HG03565 (cell line): Measurements from ENCODE around the gene LRRC75B.
"Not testable (repeated sequence)": the region's sequence is repeated elsewhere in the genome, so short reads cannot be mapped to it uniquely, and the experiment has no call there.

Source experiments
- ATAC-seq: cut with Tn5 transposase; IDR thresholded peaks from one replicate; pipeline ENCODE4 v1.9.1; 2021; ENCODE audit warnings: mild to moderate bottlenecking, moderate library complexity; ENCODE audit not compliant: unreplicated experiment

Gene LRRC75B

GRCh38 chr22:24602847-24603769 is 10.2 kb upstream of the LRRC75B start, which contains the start of gene GGT1:
TSS of gene GGT1 (plus strand) at chr22:24603193. CDS start at chr22:24611082, 7,889 bp downstream.
- not testable (repeated sequence) for ATAC-seq

DNA sequence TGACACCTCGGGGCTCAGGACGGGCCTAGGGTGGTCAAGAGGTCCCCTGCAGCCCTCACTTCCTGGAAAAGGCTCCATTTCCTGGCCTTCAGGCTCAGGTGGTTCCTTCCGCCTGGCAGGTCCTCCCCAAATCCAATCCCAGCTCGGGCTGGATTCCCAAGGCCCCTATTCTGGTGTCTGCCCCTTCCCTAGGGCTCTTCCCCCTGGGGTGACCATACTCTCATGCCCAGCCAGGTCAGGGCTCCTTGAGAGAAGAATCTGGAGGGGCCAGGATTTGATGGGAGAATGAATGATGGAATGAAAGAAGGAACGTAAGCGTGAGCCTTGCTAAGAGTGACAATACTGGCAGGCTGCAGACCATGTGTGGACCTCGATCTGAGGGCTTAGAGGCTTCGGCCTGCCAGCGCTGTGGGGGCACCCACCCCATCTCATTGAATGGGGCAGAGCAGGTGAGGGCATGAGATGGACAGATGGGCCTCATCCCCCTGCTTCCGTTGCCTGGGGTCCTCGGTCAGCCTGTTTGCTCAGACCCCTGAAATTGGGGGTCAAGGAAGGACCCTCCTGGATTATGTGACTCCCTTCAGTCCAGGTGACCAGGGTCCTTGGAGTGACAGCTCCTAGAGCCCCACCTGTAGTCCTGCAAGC is 9.4 kb upstream of the LRRC75B start:
- not testable (repeated sequence) for ATAC-seq

- ATAC-seq, result no peak
Measured at GRCh38 chr22:24601217-24602104, 8.6 kb upstream of the LRRC75B start.

GRCh38 chr22:24599958-24600715 is 7.3 kb upstream of the LRRC75B start:
- ATAC-seq, result not testable (repeated sequence)

DNA sequence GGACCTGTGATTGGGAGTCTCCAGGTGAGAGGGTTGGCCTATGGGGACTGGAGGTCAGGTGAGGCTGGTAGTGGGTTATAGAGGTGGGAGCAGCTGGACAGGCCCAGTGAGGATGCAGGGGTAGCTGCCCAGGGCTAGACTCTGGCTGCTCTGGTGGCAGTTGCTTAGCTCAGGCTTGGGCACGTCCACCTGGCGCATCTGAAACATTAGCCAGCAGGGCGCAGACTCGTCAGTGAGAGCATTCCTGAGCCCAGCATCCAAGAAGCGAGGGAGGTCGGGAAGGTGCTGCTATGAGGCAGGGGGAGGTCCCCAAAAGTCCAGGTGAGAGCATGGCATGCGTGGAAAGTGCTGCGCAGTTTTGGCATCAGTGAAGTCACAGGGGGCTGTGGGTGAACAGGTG is 6.6 kb upstream of the LRRC75B start:
- no peak for ATAC-seq

- ATAC-seq, result not testable (repeated sequence)
Measured at GRCh38 chr22:24597076-24597475, 4.2 kb upstream of the LRRC75B start.

DNA sequence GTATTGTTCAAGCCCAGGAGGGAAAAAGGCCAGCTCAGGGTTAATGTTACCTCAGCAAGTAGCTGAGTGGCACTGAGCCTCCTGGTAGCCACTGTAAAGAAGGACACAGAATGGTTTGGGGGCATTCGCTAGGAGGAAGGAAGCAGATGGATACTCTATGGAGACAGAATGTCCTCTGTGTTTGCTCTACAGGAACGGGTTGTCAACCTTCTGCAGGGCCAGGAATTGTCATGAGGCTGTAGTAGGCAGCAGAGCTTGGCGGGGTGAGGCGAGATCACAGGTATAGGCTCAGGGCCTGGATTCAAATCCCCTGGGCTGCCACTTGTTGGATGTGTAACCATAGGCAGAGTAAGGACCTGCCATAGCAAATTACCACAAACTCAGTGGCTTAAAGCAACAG is 3.0 kb upstream of the LRRC75B start:
- no peak for ATAC-seq

DNA sequence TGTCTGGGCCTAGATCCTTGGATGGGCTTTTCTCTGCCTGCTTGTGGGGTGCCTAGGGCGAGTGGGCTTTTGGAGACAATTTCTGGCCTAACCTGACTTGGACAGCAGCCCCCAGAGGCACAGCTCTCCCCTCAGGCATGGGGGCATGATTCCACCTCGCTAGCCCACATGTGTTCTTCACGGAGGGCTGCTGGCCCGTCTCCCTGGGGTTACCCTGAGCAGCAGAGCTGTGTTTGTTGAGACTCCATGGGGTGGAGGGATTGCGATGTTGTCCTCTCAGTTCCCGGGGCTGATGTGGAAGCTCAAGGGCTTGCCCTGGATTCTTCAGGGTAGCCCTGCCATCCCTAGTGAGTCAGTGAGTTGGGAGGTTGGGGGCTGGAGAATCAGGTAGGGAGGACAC is 2.4 kb upstream of the LRRC75B start:
- ATAC-seq, result no peak

DNA sequence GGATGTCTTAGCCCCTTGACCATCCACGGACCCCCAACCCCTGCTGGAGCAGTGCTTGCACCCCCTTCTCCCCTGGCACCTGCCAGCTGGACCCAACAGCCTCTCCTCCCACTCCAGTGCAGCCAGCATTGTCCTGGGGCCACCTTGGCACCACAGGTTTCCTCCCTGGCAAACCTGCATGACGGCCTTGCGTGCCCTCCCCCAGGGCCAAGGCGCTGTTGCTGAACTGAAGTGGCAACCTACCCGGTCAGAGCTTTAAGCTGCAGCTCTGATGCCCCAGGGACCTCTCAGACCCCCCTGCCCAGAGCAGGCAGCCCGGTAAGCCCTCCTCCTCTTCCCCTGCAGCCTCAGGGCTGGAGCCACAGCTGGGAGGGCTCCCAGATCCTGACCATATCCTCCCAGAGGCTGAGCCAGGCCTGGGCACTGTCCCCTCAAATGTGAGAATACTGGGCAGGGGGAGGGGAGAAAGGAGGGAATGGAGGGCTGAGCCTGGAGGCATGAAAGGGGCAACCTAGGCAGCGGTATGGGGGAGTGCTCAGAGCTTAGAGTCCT is 1.8 kb upstream of the LRRC75B start:
- ATAC-seq, result no peak

- no peak for ATAC-seq
Measured at GRCh38 chr22:24593836-24594568, 1.1 kb upstream of the LRRC75B start.

DNA sequence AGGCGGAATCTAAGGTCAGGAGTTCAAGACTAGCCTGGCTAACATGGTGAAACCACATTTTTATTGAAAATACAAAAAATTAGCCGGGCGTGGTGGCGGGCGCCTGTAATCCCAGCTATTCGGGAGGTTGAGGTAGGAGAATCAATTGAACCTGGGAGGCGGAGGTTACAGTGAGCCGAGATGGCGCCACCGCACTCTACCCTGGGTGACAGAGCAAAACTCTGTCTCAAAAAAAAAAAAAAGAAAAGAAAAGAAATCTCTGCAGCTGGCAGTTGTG is 624 bp upstream of the LRRC75B start:
- ATAC-seq, result not testable (repeated sequence)

DNA sequence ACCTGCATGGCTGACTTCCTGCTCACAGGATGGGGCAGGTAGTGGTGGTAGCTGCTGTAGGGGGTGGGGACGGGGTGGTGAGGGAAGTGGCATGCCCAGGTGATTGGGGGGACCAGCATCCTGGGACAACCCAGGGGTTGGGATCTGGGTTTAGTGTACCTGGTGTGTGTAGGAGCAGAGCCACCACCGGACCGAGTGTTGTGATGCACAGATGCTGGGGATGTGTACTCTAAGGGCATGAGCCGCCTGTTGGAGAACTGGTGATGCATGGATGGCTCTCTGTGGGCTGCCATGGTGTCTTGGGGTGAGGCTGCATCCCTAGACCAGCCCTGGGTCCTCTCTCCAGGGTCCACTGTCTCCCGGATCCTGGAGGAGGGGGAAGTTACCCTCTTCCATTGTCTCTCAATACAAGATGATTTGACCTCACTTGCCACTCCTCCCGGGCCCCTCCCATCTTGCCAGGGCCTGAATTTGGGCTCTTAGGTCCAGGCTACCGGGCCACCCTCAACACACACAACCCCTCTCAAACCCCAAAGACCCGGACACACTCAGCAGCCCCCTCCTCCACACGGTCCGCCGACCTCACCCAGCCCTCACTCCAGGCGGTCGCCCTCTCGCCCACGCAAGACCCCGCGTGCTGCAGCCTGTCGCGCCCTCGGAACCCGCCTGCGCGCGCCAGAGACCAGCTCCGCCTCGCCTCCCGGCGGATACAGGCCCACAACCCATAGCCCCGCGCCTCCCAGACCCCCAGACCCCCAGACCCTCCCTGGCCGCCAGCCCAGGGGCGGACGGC is 619 bp downstream of the LRRC75B start:
- no peak for ATAC-seq

GRCh38 chr22:24591286-24591830 is 1.5 kb downstream of the LRRC75B start:
- no peak for ATAC-seq

DNA sequence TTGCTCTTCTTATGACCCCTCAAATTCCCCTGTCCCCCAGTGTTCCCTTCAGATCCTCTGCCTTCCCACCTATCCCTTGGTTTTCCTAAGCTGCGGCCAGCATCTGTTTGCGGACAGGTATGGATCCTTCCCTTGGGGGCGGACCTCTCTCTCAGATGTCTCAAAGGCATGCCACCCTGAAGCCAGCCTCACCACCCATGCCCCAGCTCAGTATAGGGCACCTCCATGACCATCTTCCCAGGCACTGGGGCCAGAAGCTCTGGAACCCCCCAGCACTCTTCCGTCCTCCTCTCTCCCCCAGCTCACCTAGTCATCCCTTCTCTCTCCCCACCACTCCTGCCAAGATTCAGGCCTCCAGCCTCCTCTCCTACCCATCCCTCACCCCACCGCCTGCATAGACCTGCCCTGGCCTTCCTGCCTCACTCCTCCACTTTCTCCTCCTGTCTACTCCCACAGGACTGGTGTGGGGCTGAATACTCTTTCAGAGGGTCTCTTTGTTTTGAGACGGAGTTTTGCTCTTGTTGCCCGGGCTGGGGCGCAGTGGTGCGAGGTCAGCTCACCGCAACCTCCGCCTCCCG is 2.2 kb downstream of the LRRC75B start:
- no peak for ATAC-seq

- ATAC-seq, result no peak
Measured at GRCh38 chr22:24589518-24590030, 3.3 kb downstream of the LRRC75B start.

DNA sequence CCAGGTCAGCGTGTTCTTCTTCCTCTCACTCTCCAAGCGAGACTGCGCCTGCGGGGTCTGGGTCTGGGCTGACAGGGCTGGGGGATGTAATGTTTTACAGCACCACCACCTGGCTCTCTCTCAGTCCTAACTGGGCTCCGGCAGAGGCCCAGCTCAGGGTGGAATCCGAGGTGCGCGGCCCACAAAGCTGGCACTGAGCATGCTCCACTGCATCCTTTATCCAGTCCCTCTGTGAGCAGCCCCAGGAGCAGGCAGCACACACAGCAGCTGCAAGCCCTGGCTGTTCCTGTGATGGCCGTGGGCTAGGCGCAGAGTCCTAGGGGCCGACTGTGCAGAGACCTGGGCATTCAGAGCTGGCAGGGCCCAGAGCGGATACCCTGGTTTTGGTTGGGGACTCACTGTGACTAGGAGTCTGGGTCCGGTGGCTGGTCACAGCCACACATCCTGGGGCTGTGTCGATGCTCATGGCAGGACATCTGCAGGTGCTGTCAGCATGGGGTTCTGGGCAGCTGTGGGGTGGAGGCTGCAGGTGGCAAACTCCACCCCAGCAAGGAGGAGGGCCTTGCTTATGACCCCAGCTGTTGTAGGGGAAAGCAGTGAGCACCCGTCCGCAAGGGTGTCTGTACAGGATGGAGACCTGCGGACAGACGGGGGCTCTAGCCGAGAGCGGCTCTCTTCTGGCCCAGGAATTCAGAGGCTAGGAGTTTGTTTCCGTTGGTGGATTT is 4.0 kb downstream of the LRRC75B start:
- no peak for ATAC-seq

DNA sequence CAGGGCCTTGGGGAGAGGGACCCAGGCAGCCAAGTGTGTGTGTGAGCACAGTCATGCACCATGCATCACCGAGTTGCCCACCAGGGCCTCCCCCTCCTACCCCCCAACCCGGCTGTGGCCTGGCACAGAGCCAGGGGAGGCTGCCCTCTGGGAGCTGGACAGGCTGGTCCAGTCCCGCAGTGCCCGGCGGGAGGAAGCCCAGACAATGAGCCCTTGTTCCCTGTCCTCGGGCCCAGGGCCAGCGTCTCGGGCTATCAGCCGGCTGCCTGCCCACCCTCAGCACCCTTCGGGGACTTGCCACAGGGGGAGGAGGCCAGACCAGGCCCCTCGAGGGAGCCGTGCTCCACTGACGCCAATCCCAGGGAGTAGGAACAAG is 4.5 kb downstream of the LRRC75B start:
- ATAC-seq, result no peak
